Kidney epithelial cell (primary cell): ENCODE results near the gene ENTR1. TPM values are rescaled to one million over a fixed set of nuclear protein-coding genes. Genes with fewer than 3 reads are reported as not detected.

Experiments used
- DNase-seq: peaks from one replicate; pipeline ENCODE4 v3.0.0-alpha.2; 2010; ENCODE audit warnings: low read depth
- H3K27me3 ChIP-seq: 2 replicates; pipeline ENCODE4 v1.6.0; 2011; ENCODE audit warnings: low read length; ENCODE audit not compliant: control insufficient read depth, insufficient read depth
- H3K36me3 ChIP-seq: 2 replicates; pipeline ENCODE4 v1.5.1; 2011; ENCODE audit warnings: low read length; ENCODE audit not compliant: control insufficient read depth, insufficient read depth
- H3K4me3 ChIP-seq: 2 replicates; pipeline ENCODE4 v1.5.1; 2011; ENCODE audit warnings: low read depth, mild to moderate bottlenecking, control low read depth, low read length
- CTCF ChIP-seq: IDR thresholded peaks from 2 replicates; pipeline ENCODE4 v1.5.1; 2011; ENCODE audit warnings: mild to moderate bottlenecking, moderate library complexity, low read length, control low read depth, inconsistent platforms; ENCODE audit not compliant: insufficient read depth, poor library complexity, severe bottlenecking
- total RNA-seq: library from RNA; depleted of rRNA; stranded (reverse); fragments of >200 nt; gene quantifications from 2 replicates; pipeline ENCODE4 v1.2.3, GENCODE V29; 2015

The ENTR1 gene
- total RNA-seq, 1 donor from 2014 or later: 71.4 TPM

- Histone ChIP-seq H3K4me3 (no peak overlapping the region), H3K36me3 (peaks cover 4% of the 10 kb centered on the region), H3K27me3 (no peaks in the 10 kb centered on the region)
- no peak for TF ChIP-seq CTCF
- DNase-seq: no peak
These were observed 30.8 kb upstream of the ENTR1 start for GRCh38 chr9:136441191-136441680.

DNA sequence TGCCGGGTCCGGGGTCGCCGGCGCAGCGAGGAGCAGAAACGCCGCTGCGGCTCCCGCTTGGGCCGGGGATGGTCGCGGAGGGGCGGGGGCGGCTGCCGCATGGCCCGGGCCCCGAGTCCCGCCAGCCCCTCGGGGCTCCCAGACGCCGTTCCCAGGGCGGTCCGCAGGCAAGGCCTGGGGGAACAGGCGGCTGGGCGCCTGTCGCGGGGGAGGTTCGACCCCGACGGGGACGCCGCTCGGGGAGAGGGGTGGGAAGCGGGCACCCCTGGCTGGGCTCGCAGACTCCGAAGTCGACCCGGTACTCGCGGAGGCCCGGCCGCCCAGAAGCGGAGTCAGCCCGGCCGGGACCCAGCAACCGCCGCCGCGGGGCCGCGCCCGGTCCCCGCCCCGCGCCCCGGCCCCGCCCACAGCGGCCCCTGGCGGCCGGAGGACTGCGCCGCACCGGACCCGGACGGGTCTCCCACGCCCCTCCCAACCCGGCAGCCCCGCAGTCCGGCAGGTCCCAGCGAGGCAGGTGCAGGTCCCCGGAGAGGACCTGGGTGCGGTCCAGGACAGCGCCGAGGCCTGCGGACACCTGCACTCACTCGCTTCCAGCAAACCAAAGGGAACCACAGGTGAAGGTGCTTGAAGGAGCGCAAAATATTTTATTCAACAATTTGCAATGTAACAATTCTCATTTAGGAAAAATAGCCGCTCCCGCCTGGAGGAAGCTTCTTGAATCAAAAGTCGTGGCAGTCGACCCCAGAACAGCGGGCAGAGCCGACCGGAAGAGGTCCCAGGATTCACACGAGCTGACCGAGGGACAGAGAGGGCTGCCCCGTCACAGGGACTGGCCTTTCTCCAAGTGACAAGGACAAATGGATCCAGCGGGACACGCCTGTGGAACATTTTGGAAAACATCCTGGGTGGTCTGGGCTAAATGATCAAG lies 29.3 kb upstream of the ENTR1 start, which contains the start of gene INPP5E:
INPP5E (minus strand) TSS at position 365 of the 928 bp plus-strand sequence. CDS start 426 bp downstream, outside the sequence.
- Histone ChIP-seq H3K27me3 (no peaks in the 10 kb centered on the region), H3K4me3 (peak within 1 kb of the TSS; percentile 83), H3K36me3 (peaks cover 4% of the 10 kb centered on the region)
- DNase-seq: no peak
- peak; percentile 33 for TF ChIP-seq CTCF

DNA sequence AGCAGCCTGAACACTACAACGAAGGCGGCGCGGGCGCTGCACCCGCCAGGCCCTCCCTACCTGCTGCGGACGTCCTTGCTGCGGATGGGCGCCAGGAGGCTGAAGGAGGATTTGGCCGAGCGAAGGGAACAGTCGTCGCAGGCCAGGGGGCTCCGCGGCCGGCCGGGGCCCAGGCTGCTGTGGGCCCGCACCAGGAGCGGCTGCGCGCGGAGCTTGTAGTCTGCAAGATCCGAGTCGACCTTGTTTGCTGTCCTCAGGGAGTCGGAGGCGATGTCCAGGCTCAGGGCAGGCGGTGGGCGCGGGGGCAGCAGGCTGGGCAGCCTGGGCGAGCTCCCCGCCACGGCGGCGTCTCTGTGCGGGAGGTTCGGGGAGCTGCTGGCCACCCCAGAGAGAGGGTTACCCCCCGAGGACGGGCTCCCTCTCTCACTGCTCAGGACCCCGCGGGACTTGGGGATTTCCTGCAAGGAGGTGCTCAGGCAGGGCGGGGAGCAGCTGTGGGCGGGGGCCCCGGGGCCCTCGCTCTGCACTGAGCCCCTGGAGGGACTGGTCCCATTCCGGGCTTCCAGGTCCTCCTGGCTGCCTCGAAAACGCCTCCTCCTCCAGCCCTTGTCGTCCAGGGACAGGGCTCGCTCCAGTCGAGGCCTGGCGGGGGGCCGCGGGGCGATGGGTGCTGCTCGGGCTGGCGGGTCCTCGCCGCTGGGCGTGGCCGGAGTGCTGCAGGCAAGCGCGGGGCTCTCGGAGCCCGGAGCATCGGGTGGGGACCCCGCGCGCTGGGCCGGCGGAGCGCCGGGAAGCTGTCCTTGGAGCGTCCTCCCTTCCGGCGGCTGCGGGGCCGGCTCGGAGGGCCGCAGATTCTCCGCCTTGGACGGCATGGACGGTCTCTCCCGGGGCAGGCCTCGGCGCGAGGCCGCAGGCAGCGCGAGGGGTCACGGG lies 28.4 kb upstream of the ENTR1 start:
- DNase-seq: no peak
- H3K27me3 ChIP-seq: no peaks in the 10 kb centered on the region
- peaks cover 4% of the 10 kb centered on the region for H3K36me3 ChIP-seq
- peak overlapping the region; percentile 83 for H3K4me3 ChIP-seq
- TF ChIP-seq CTCF: no peak

DNA sequence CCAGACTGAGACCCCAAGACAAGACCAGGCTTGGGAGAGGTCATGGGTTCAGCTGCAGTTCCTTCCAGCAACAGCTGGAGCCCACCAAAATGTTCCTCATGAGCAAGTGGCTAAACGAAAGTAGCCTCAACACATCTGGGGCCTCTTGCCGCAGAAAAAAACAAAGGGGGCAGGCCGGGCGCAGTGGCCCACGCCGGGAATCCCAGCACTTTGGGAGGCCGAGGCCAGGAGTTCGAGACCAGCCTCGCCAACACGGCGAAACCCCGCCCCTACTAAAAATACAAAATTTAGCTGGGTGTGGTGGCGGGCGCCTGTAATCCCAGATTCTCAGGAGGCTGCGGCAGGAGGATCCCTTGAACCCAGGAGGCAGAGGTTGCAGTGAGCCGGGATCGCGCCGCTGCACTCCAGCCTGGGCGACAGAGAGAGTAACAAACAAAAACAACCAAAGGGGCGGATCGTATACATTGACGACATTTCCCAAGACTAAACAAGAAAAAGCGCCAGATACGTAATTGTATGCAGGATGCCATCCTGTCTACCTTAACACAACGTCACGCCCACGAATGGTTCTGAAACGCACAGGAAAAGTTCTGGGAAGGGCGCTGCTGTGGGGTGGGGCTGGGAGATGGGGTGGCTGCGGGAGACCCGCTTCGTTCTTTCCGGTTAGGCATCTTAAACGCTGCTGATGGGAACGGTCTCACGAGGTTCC lies 27.6 kb upstream of the ENTR1 start:
- H3K4me3 ChIP-seq: peak overlapping the region; percentile 83
- TF ChIP-seq CTCF: no peak
- no peak for DNase-seq

DNA sequence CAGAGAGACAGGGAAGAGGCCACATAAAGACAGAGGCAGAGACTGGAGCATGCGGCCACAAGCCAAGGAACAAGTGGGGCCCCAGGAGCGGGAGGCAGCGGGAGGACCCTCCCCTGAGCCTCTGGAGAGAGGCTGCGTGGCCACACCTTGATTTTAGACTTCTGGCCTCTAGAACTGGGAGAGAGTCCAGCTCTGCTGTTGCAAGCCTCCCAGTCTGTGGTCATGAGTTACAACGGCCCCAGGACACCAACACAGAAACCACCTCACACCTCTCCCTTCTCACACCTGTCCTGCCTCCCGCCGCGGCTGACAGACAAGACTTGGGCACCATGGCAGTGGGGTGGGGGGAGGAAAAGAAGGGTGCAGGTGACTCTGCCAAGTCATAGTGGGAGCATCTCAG lies 27.0 kb upstream of the ENTR1 start:
- no peak for TF ChIP-seq CTCF
- Histone ChIP-seq H3K36me3 (peaks cover 4% of the 10 kb centered on the region), H3K27me3 (no peaks in the 10 kb centered on the region), H3K4me3 (no peak overlapping the region)
- no peak for DNase-seq

More for the DNA sequence above, 27.6 kb upstream of the ENTR1 start:
- Histone ChIP-seq H3K36me3 (peaks cover 4% of the 10 kb centered on the region), H3K27me3 (no peaks in the 10 kb centered on the region)
